ENCODE data around the gene SLC25A12. TPM values are rescaled to one million over a fixed set of nuclear protein-coding genes. Genes with fewer than 3 reads are reported as not detected.

Gene SLC25A12
- total RNA-seq, 2 experiments from 2014 or later: 28.1 to 32.3 TPM

DNA sequence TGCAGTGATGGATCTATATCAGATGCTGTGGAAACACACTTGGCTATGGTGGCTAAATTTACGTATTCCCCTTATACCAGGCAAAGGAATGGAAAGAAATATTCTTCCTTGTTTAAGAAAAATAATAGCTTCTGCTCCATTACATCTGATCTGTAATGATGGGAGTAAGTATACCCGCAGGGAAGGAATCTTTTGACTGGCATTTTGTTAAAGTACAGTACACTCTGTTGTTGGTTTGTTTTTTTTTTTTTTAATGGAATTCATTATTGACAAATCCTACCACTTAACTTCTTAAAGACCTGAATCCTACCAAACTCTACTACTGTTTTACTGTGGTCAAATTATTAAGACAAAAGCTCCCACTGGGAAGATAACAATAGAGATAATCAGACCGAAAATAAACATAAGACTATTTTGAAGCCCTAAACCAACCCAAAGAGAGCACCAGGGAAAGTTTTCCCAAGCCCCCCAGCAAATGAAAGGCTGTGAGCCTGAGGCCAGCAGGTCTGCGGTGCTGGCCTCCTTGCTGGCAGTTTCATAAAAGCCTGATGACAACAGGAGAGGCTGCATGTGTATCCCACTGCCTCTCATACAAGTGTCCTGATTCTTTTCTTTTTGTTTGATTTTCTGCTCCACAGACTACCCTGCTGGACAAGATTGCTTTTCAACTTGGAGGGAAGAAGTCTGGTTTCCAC lies 101.0 kb downstream of the SLC25A12 start:
- DNase-seq (ENCODE audit: low spot score): no peak
- no TSS peak for BruUV-seq (replicated peaks)
- Histone ChIP-seq H4K20me1 (ENCODE audit: insufficient read depth, low read length) (no peaks in the 10 kb centered on the region), H3K4me3 (ENCODE audit: low read depth, low read length, poor library complexity, severe bottlenecking) (no peak overlapping the region), H3K27ac (ENCODE audit: low read depth, low read length, poor library complexity, severe bottlenecking) (no peak overlapping the region), H2AFZ (ENCODE audit: low read length) (no peak overlapping the region), H3K9me3 (ENCODE audit: low read length) (no peaks in the 10 kb centered on the region), H3K4me1 (ENCODE audit: insufficient read depth, low read length, poor library complexity, severe bottlenecking) (no peaks in the 10 kb centered on the region), H3K36me3 (ENCODE audit: insufficient read depth, low read length) (peaks cover 50% of the 10 kb centered on the region), H3K9me2 (ENCODE audit: insufficient read depth, low read length) (no peaks in the 10 kb centered on the region), H3K79me2 (ENCODE audit: insufficient read depth, low read depth, low read length) (no peaks in the 10 kb centered on the region), H3K4me2 (ENCODE audit: low read length) (no peak overlapping the region)
- TF ChIP-seq EZH2phosphoT487 (IDR thresholded peaks at IDR 0.05; ENCODE audit: borderline replicate concordance, low read depth, low read length): no peak
- TF ChIP-seq, protein P1, sequence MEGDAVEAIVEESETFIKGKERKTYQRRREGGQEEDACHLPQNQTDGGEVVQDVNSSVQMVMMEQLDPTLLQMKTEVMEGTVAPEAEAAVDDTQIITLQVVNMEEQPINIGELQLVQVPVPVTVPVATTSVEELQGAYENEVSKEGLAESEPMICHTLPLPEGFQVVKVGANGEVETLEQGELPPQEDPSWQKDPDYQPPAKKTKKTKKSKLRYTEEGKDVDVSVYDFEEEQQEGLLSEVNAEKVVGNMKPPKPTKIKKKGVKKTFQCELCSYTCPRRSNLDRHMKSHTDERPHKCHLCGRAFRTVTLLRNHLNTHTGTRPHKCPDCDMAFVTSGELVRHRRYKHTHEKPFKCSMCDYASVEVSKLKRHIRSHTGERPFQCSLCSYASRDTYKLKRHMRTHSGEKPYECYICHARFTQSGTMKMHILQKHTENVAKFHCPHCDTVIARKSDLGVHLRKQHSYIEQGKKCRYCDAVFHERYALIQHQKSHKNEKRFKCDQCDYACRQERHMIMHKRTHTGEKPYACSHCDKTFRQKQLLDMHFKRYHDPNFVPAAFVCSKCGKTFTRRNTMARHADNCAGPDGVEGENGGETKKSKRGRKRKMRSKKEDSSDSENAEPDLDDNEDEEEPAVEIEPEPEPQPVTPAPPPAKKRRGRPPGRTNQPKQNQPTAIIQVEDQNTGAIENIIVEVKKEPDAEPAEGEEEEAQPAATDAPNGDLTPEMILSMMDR (conservative IDR thresholded peaks at IDR 0.05; ENCODE audit: low read length): no peak
- ChIA-PET CTCF (ENCODE audit: unreplicated experiment) (no interaction called here), POLR2A (interaction anchor here (0.7 to 0.9 kb wide), 2 partner anchors 71 to 1404 kb away, joined by 3 to 7 read pairs; no protein-coding TSS in a partner anchor)
- intact Hi-C loops (cut with micrococcal nuclease; ENCODE audit: unreplicated experiment): no loop called here

DNA sequence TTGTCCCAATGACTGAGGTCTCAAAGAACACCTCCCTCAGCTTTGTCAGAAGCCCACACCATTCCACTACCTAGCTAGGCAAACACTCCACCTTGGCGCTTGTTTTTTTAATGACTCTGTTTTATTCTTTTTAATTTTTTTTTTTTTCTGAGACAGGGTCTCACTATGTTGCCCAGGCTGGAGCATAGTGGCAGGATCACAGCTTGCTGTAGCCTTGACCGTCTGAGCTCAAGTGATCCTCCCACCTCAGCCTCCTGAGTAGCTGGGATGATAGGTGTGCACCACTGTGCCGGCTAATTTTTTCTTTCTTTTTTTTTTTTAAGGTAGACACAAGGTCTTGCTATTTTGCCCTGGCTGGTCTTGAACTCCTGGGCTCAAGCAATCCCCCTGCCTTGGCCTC lies 101.9 kb downstream of the SLC25A12 start:
- Histone ChIP-seq H2AFZ (ENCODE audit: low read length) (no peak overlapping the region), H3K4me3 (ENCODE audit: low read depth, low read length, poor library complexity, severe bottlenecking) (no peak overlapping the region), H3K36me3 (ENCODE audit: insufficient read depth, low read length) (peaks cover 58% of the 10 kb centered on the region), H4K20me1 (ENCODE audit: insufficient read depth, low read length) (no peaks in the 10 kb centered on the region), H3K79me2 (ENCODE audit: insufficient read depth, low read depth, low read length) (no peaks in the 10 kb centered on the region), H3K9me2 (ENCODE audit: insufficient read depth, low read length) (no peaks in the 10 kb centered on the region), H3K9me3 (ENCODE audit: low read length) (no peaks in the 10 kb centered on the region), H3K4me1 (ENCODE audit: insufficient read depth, low read length, poor library complexity, severe bottlenecking) (no peaks in the 10 kb centered on the region), H3K4me2 (ENCODE audit: low read length) (no peak overlapping the region), H3K27ac (ENCODE audit: low read depth, low read length, poor library complexity, severe bottlenecking) (no peak overlapping the region)
- TF ChIP-seq, protein P1 (conservative IDR thresholded peaks at IDR 0.05; ENCODE audit: low read length): no peak
- TF ChIP-seq EZH2phosphoT487 (IDR thresholded peaks at IDR 0.05; ENCODE audit: borderline replicate concordance, low read depth, low read length): no peak
- DNase-seq (ENCODE audit: low spot score): no peak
- no TSS peak for BruUV-seq (replicated peaks)
- ChIA-PET POLR2A (interaction anchor here (0.6 to 0.9 kb wide), 2 partner anchors 12 to 20 kb away, joined by 4 read pairs; no protein-coding TSS in a partner anchor), CTCF (ENCODE audit: unreplicated experiment) (no interaction called here)
- intact Hi-C loops (cut with micrococcal nuclease; ENCODE audit: unreplicated experiment): no loop called here

DNA sequence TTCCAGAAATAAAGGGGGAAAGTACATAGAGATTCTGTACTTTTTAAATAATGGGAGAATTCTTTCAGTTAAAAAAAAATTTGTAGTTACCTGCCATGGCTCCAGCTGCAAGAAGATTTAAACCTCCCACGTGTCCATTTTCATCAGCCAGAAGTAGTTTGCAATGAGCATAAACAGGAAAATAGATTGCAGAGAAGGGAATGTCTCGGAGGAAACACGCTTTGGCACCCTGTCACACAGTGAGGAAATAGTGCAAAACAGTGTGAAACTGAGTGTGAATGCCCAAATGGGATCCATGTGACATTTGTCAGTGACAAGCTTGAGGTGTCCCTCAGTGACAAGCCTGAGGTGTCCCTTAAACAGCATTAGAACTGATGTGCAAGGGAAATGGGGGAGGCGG lies 102.7 kb downstream of the SLC25A12 start:
- Histone ChIP-seq H3K9me2 (ENCODE audit: insufficient read depth, low read length) (no peaks in the 10 kb centered on the region), H3K79me2 (ENCODE audit: insufficient read depth, low read depth, low read length) (no peaks in the 10 kb centered on the region), H3K36me3 (ENCODE audit: insufficient read depth, low read length) (peaks cover 66% of the 10 kb centered on the region), H3K9me3 (ENCODE audit: low read length) (no peaks in the 10 kb centered on the region), H3K27ac (ENCODE audit: low read depth, low read length, poor library complexity, severe bottlenecking) (no peak overlapping the region), H3K4me2 (ENCODE audit: low read length) (no peak overlapping the region), H4K20me1 (ENCODE audit: insufficient read depth, low read length) (no peaks in the 10 kb centered on the region), H2AFZ (ENCODE audit: low read length) (no peak overlapping the region), H3K4me1 (ENCODE audit: insufficient read depth, low read length, poor library complexity, severe bottlenecking) (no peaks in the 10 kb centered on the region), H3K4me3 (ENCODE audit: low read depth, low read length, poor library complexity, severe bottlenecking) (no peak overlapping the region)
- TF ChIP-seq, protein P1 (conservative IDR thresholded peaks at IDR 0.05; ENCODE audit: low read length): no peak
- TF ChIP-seq EZH2phosphoT487 (IDR thresholded peaks at IDR 0.05; ENCODE audit: borderline replicate concordance, low read depth, low read length): no peak
- DNase-seq (ENCODE audit: low spot score): no peak
- POLR2A ChIA-PET: interaction anchor here (0.6 to 0.9 kb wide), 2 partner anchors 13 to 21 kb away, joined by 4 read pairs; no protein-coding TSS in a partner anchor
- intact Hi-C loops (cut with micrococcal nuclease; ENCODE audit: unreplicated experiment): no loop called here
- BruUV-seq (replicated peaks): no TSS peak
- CTCF ChIA-PET (ENCODE audit: unreplicated experiment): no interaction called here

Measured in OCI-LY7 (cell line).